Stimulated activated CD8-positive, alpha-beta memory T cell treated with anti-CD3 and anti-CD28 coated beads, Interleukin-7, amount 100 ng/mL, for 24 hours (primary cell): ENCODE measurements around the gene NRG4.
"Not testable (repeated sequence)": the region's sequence is repeated elsewhere in the genome, so short reads cannot be mapped to it uniquely, and the experiment has no call there.

Experiments
- DNase-seq: peaks from one replicate; pipeline ENCODE4 v3.0.0-alpha.2; 2020; ENCODE audit warnings: low read depth

The NRG4 gene, protein sequence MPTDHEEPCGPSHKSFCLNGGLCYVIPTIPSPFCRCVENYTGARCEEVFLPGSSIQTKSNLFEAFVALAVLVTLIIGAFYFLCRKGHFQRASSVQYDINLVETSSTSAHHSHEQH

DNA sequence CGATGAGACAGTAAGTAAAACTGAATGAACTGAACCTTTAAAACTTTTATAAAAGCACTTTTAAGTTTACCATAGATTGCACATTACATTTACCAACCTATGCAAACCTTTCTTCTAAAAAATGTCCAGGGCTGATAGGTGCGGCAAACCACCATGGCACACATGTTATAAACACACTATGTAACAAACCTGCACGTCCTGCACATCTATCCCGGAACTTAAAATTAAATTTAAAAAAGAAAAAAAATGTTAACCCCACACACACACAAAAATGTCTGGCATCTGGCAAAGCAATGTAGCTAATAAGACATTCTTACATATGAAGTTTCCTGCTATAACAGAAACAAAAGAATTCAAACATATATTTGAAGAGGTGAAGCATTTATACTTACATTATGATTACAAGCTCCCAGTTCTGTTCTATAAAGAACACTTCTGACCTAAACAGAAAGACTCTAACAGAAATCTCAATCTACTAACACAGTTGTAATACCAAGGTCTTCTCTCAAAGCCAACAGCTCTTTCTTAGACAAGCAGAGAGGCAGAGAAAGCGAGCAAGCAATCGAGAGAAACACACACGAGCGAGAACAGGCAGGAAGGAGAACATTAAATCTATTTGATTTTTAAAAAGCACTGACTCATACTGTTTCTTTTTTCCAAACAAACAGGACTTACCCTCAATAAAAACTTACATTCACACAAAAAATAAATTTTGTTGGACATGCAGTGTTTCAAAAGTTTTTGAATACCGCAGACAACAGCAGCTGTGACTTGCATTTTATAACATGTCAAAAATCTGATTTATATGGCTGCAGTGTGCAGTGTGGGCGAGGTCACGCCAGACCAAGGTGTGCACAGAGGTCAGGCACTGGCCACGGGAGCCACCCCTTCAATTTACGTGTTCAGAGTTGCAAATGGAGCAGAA, at the start of gene NRG4:
Gene NRG4 (minus strand): TSS at position 798 of the 925 bp plus-strand sequence. CDS start 1,194 bp downstream, outside the sequence.
- DNase-seq: no peak

DNA sequence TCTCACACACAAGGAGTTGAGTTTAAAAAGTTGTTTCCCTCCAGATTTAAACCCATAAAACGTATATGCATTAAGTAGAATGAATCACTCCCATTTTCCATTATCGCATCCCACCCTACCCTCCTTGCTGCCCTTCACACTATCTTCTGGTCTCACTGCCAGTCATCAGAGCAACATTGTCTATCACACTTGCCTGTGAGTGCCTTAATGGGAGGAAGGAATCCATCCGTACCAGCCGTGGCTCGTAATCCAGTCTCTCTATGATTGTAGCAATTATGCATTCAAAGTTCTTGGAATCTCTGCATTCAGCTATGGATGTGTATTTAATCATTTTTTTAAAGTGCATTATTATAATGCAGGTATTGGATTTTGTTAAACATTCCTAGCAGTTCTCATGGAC, 49.5 kb upstream of the NRG4 start:
- DNase-seq: no peak

- no peak for DNase-seq
Measured at GRCh38 chr15:76060118-76060989, 48.1 kb upstream of the NRG4 start.

DNA sequence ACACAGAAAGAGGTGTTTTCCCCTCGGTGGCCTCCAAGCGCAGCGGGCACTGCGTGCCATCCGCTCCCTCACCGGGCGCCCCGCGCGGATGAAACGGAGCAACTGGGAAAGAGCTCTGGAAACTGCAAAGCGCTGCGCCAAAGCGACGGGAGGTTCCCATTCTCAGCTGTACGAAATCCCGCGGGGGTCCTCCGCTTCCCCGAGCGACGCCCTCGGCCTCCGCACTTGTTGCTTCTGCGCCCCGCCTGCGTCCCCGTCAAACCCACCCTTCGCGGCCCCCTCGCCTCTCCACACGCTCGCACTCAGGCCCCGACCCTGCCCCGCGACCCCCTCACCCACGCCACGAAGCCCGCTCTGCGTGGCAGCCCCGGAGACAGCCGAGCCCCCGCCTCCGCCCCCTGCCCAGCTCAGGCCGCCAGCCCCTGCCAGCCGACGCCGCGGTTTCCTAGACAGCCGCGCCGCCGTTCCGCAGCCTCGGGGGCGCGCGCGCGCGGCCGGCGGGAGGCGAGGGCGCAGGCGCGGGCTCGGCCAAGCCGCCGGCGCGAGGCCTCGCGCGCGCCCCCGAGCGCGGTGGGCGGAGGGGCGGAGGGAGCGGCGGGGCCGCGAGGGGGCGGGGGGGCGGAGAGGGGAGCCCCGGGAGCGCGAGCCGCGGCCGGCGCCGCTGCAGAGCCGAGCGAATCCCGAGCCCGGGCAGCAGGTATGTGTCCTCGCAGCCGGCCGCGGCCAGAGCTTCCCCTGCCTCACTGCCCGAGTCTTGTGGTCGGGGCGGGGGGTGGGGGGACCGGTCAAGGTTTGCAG, 47.3 kb upstream of the NRG4 start, which contains the start of gene TMEM266:
Gene TMEM266 (plus strand): TSS at position 666 of the 798 bp plus-strand sequence. CDS start 74,279 bp downstream, outside the sequence.
- DNase-seq: no peak

DNA sequence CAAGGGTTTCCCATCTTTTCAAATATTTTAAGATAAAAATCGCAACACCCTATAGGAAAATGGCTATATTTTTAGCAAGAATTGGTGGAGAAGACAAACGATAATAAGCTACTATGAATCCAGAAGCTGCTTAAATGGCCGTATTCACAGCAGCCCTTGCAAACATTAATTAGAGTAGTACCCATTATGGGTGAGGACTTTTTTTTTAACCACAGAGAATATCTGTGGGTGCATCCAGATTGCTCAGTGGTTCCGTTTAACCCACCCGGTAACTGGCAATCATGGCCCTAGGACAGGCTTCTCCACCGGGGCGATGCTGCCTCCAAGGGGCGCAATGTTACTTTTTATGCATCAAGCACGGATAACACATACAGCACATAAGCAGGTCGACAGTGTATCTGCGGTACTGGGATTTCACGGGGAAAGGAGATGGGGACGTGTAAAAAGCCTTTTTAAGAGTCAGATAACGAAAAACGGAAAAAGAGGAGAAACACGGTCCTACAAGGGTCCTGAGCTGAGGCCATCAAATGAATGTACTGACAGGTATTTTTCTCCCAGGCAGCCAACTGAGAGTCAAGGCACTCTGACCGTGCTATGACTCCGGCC, 46.6 kb upstream of the NRG4 start:
- DNase-seq: no peak

- no peak for DNase-seq
Measured at GRCh38 chr15:76057332-76058000, 45.2 kb upstream of the NRG4 start.

DNA sequence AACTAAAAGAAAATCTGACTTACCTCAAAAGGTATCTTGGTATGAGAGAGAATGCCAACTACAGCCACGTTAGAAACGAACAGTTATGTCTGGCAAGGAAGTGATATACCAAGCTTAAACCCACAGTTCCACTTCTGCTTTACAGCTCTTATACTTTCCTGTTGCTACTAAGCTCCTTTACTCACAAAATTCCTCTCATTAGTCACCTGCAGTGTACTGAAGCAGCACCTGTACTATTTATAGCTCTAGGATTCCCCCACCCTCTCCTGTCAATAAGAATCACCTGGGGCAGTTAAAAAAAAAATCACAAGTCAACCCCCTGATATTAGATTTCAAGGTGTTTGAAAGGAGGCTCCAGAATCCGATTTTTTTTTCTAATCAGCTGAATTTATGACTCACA, 44.7 kb upstream of the NRG4 start:
- DNase-seq: no peak

DNA sequence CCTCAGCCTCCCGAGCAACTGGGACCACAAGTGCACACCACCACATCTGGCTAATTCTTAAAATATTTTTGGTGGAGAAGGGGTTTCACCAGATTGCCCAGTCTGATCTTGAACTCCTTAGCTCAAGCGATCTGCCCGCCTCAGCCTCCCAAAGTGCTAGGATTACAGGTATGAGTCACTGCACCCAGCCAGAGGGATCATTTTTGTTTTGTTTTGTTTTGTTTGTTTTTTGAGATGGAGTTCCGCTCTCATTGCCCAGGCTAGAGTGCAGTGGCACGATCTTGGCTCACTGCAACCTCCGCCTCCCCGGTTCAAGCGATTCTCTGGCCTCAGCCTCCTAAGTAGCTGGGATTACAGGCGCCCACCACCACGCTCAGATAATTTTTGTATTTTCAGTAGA, 42.0 kb upstream of the NRG4 start:
- DNase-seq: not testable (repeated sequence)

GRCh38 chr15:76038512-76038911, 26.3 kb upstream of the NRG4 start:
- DNase-seq: no peak

GRCh38 chr15:76035593-76035992, 23.4 kb upstream of the NRG4 start:
- DNase-seq: no peak

DNA sequence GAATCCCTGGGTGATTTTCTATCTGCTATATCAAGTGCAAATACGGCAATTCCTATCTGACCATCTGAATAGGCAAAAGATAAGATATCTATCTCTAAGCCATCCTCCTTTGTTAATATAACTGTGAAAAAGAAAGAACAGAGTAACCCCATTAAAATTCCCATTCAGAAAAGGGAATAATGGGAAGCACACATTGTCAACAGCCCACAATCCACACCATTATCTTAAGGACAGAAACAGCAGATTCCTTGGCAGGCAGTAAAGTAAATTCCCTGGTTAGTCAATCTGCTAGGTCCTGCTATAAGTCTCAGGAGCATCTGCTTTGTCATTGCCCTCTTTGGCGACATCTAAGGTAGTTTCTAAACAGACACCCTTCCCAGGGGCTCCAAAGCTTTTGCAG, 21.9 kb upstream of the NRG4 start:
- DNase-seq: no peak

GRCh38 chr15:76033438-76033837, 21.2 kb upstream of the NRG4 start:
- DNase-seq: no peak

DNA sequence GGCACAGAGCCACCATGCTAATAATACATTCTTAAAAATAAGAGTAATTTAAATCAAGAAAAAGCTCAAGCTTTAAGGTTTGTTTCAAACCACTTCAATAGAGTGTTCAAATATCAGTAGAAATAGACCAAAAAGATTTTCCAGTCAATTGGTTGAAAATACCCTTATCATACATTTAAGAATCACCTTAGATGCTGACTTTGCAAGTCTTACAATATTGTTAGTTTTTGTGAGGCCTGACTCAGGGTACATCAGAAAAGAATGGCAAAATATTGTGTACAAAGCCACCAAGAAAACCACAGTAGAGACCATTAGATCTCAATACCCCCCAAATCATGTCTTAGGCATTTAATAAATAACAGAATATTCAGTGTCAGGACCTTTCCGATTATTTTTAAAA, 19.8 kb upstream of the NRG4 start:
- no peak for DNase-seq

DNA sequence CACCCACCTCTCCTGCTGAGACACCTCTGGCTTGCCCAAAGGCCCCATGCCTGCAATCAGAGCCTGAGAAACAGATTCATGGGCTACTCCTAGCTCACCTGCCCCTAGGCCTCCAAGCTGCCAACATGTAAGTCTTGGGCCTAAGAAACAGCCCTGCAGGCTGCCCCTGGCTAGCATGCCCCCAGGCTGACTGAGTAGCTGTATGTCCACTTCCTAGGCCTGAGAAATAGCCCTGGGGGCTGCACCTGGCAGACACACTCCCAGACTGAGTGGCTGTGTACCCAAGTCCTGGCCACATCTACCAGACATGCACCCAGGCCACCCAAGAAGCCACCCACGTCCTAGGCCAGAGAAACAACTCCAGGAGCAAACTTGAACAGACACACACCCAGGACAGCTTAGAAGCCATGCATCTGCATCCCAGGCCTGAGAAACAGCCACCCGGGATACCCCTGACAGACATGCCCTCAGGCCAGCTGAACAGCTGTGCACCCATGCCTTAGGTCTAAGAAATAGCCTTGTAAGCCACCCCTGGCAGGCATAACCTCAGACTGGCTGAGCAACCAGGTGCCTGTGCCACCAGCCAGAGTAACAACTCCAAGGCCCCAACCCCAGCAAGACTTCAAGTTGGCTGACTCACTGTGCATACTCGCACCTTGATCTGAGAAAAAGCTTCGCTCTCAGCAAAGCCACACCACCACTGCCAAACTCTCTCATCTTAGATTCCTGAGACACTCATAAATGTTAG, 12.0 kb upstream of the NRG4 start:
- DNase-seq: no peak

- not testable (repeated sequence) for DNase-seq
Measured at GRCh38 chr15:76013470-76013869, 1.2 kb upstream of the NRG4 start.

DNA sequence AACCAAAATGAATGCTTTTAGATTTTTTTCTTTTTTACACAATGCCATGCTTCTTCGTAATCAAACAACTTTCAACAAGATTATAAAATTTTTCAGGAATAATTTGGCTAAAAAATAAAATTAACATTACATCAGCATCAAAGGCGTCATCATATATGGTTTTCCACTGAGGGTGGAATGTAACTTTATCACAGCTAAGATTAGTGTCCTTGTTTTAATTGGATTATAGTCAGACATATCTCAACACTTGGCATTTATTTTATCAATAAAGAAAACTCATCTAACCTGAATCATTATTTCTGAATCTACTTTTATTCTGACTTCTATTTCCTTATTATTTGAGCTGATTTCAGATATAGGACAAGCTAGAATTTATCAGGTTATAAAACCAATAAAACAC, 1.6 kb downstream of the NRG4 start:
- DNase-seq: no peak

- no peak for DNase-seq
Measured at GRCh38 chr15:76006136-76006778, 6.0 kb downstream of the NRG4 start.

DNA sequence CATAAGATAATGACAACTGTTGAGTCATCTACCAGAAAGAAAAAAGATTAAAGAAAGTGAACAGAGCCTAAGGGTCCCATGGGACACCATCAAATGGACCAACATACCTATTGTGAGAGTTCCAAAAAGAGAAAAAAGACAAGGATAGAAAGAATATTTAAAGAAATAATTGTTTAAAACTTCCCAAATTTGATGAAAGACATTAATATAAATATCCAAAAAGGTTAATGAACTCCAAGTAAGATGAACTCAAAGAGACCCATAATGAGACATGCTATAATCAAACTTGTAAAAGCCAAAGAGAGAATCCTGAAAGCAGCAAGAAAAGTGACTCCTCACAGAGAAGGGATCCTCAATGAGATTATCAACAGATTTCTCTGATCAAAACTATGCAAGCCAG, 8.9 kb downstream of the NRG4 start:
- DNase-seq: no peak

DNA sequence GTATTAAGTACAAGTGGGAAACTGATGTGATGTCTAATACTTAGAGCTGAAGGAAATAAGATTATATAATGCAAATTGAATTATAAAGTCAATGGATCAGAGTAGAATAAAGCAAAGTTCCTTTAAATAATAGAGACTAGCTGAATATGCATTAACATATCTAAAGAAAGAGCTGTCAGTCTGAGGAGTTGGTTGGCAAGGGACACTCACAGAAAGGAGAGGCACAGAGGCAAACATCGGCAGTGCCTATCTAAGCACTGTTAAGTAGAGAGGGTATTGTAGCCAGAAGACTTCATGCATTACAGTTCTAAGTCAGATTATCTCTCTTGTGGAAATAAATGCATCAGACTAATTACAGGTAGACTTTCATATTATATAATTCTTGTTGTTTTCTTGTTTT, 16.6 kb downstream of the NRG4 start:
- no peak for DNase-seq
